ENCODE measurements around the gene FOXD4. TPM values are rescaled to one million over a fixed set of nuclear protein-coding genes. Genes with fewer than 3 reads are reported as not detected.
"Not testable (repeated sequence)": the region's sequence is repeated elsewhere in the genome, so short reads cannot be mapped to it uniquely, and the experiment has no call there.

Gene FOXD4
- total and polyA plus RNA-seq, 2 of the 8 experiments (the other 6 are each of a cell fraction or from before 2014, with no cell fraction given), result 0.03 TPM; not detected in 1

DNA sequence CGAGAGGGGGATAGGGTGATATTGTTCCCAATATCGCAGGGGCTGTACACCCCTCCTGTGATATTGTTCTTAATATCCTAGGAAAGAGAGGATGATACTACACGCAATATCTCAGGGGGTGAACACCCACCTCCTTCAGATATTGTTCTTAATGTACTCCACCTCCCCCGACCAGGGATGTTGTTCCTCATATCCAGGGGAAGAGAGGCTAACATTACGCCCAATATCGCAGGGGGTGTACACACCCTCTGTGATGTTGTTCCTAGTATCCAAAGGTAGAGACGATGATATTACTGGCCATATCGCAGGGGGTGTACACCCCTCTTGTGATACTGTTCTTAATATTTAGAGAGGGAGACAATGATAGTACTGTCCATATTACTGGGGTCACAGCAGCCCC lies 12.2 kb downstream of the FOXD4 start:
- H4K8ac ChIP-seq (ENCODE audit: extremely low read depth, insufficient read depth, low read length); H4K20me1 ChIP-seq (replicated peaks in 1 of 2; ENCODE audit: control insufficient read depth in 1 of 2, insufficient read depth in 2 of 2, low read length in 2 of 2); H3K4me1 ChIP-seq (replicated peaks in 1 of 4; ENCODE audit: control insufficient read depth in 3 of 4, insufficient read depth in 4 of 4, low read length in 3 of 4); H3K79me1 ChIP-seq (ENCODE audit: low read depth, low read length); H3K9me3 ChIP-seq (ENCODE audit: insufficient read depth in 2 of 2, low read depth in 1 of 2, low read length in 1 of 2); FAIRE-seq; H4K5ac ChIP-seq (ENCODE audit: insufficient read length, low read depth, low read length); H3K79me2 ChIP-seq (ENCODE audit: control insufficient read depth in 1 of 2, insufficient read depth in 2 of 2, low read length in 2 of 2); H3K4me2 ChIP-seq (ENCODE audit: insufficient read depth in 1 of 2, low read depth in 2 of 2, low read length in 2 of 2); H2BK12ac ChIP-seq (ENCODE audit: low read depth, low read length); H3K56ac ChIP-seq (replicated peaks; ENCODE audit: insufficient read length, low read depth, low read length); H2BK120ac ChIP-seq (replicated peaks; ENCODE audit: low read depth, low read length); CTCF ChIA-PET (ENCODE audit: partially characterized antibody); H3K23me2 ChIP-seq (ENCODE audit: low read depth, low read length); H2BK20ac ChIP-seq (ENCODE audit: low read length); H3K14ac ChIP-seq (ENCODE audit: insufficient read length); H3K9ac ChIP-seq (replicated peaks in 1 of 4; ENCODE audit: extremely low read depth in 1 of 4, low read depth in 3 of 4, low read length in 3 of 4); DNase-seq (ENCODE audit: low read depth in 1 of 2, low spot score in 2 of 2); POLR2A ChIA-PET (ENCODE audit: partially characterized antibody); H3K18ac ChIP-seq (ENCODE audit: extremely low read depth, low read length); H3K36me3 ChIP-seq (ENCODE audit: control insufficient read depth in 2 of 4, insufficient read depth in 4 of 4, low read length in 3 of 4); H3K23ac ChIP-seq (ENCODE audit: insufficient read length); H2AK5ac ChIP-seq (ENCODE audit: low read depth, low read length); H2BK5ac ChIP-seq (ENCODE audit: low read depth, low read length); H4K91ac ChIP-seq (replicated peaks; ENCODE audit: insufficient read length, low read length); H3K4ac ChIP-seq (replicated peaks; ENCODE audit: insufficient read length, low read depth, low read length); H3K4me3 ChIP-seq (ENCODE audit: extremely low read depth in 1 of 4, insufficient read depth in 2 of 4, low read depth in 3 of 4, low read length in 4 of 4); H2AFZ ChIP-seq (ENCODE audit: low read length); H2BK15ac ChIP-seq (ENCODE audit: low read length); H3K27ac ChIP-seq (ENCODE audit: low read depth, low read length): not testable (repeated sequence)
- H3K27me3 ChIP-seq (replicated peaks in 1 of 4; ENCODE audit: control insufficient read depth in 3 of 4, extremely low read depth in 1 of 4, insufficient read depth in 3 of 4, low read length in 3 of 4), result peaks cover 9 to 22% (median 17%) of the 10 kb centered on the region in 4 experiments
- WGBS, 2 experiments (ENCODE audit: extremely low coverage in 1 of 2, insufficient coverage in 1 of 2, insufficient read length in 1 of 2, insufficient replicate concordance in 2 of 2, low coverage in 1 of 2, low lambda C conversion rate in 2 of 2, missing lambda C conversion rate in 1 of 2), result 84% methylated on average over 8 of the region's 8 CpGs; no CpG with 5 or more reads in 1 of the 2 experiments

DNA sequence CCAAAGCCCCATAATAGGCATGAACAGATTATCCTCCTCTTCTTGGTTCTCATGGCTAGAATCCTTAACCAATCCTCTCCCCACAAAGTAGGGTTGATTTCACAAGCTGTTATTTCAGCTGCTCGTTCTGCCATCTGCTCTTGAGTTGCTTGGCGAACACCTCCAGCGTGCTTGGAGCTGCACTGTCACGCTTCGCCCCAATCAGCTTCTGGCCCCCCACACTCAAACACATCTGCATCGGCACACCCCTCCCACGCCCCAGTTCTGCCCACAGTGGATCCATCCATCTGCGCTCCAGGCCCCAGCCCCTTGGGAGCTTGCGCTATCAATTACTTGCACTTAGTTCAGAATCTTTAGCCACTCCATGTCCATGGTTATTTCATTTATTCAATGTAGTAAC lies 17.8 kb downstream of the FOXD4 start:
- H3K4ac ChIP-seq (replicated peaks; ENCODE audit: insufficient read length, low read depth, low read length); H4K8ac ChIP-seq (ENCODE audit: extremely low read depth, insufficient read depth, low read length); H3K9ac ChIP-seq (replicated peaks in 1 of 4; ENCODE audit: extremely low read depth in 1 of 4, low read depth in 3 of 4, low read length in 3 of 4); H4K5ac ChIP-seq (ENCODE audit: insufficient read length, low read depth, low read length); H3K4me2 ChIP-seq (ENCODE audit: insufficient read depth in 1 of 2, low read depth in 2 of 2, low read length in 2 of 2); H2BK20ac ChIP-seq (ENCODE audit: low read length); H3K23ac ChIP-seq (ENCODE audit: insufficient read length); H3K27ac ChIP-seq (ENCODE audit: low read depth, low read length); H3K23me2 ChIP-seq (ENCODE audit: low read depth, low read length); CTCF ChIA-PET (ENCODE audit: partially characterized antibody); H3K36me3 ChIP-seq (ENCODE audit: control insufficient read depth in 2 of 4, insufficient read depth in 4 of 4, low read length in 3 of 4); H3K9me3 ChIP-seq (ENCODE audit: insufficient read depth in 2 of 2, low read depth in 1 of 2, low read length in 1 of 2); H2BK5ac ChIP-seq (ENCODE audit: low read depth, low read length); H2BK120ac ChIP-seq (replicated peaks; ENCODE audit: low read depth, low read length); H3K79me1 ChIP-seq (ENCODE audit: low read depth, low read length); DNase-seq (ENCODE audit: low read depth in 1 of 2, low spot score in 2 of 2); H3K18ac ChIP-seq (ENCODE audit: extremely low read depth, low read length); POLR2A ChIA-PET (ENCODE audit: partially characterized antibody); H3K79me2 ChIP-seq (ENCODE audit: control insufficient read depth in 1 of 2, insufficient read depth in 2 of 2, low read length in 2 of 2); H2AFZ ChIP-seq (ENCODE audit: low read length); H3K4me3 ChIP-seq (ENCODE audit: extremely low read depth in 1 of 4, insufficient read depth in 2 of 4, low read depth in 3 of 4, low read length in 4 of 4); H2BK12ac ChIP-seq (ENCODE audit: low read depth, low read length); H3K4me1 ChIP-seq (replicated peaks in 1 of 4; ENCODE audit: control insufficient read depth in 3 of 4, insufficient read depth in 4 of 4, low read length in 3 of 4); H4K91ac ChIP-seq (replicated peaks; ENCODE audit: insufficient read length, low read length); H2AK5ac ChIP-seq (ENCODE audit: low read depth, low read length); H2BK15ac ChIP-seq (ENCODE audit: low read length); H3K27me3 ChIP-seq (replicated peaks in 1 of 4; ENCODE audit: control insufficient read depth in 3 of 4, extremely low read depth in 1 of 4, insufficient read depth in 3 of 4, low read length in 3 of 4); H3K56ac ChIP-seq (replicated peaks; ENCODE audit: insufficient read length, low read depth, low read length); H4K20me1 ChIP-seq (replicated peaks in 1 of 2; ENCODE audit: control insufficient read depth in 1 of 2, insufficient read depth in 2 of 2, low read length in 2 of 2); FAIRE-seq; H3K14ac ChIP-seq (ENCODE audit: insufficient read length): not testable (repeated sequence)
- WGBS, 2 experiments (ENCODE audit: extremely low coverage in 1 of 2, insufficient coverage in 1 of 2, insufficient read length in 1 of 2, insufficient replicate concordance in 2 of 2, low coverage in 1 of 2, low lambda C conversion rate in 2 of 2, missing lambda C conversion rate in 1 of 2), result 93% methylated on average over 9 of the region's 9 CpGs; no CpG with 5 or more reads in 1 of the 2 experiments

Data from H1 (cell line).